K562 (cell line): Measurements from ENCODE around the gene UNC45B. TPM values are rescaled to one million over a fixed set of nuclear protein-coding genes. Genes with fewer than 3 reads are reported as not detected.

Source experiments
- ATAC-seq: fragments of 200-7000 bp; cut with Tn5 transposase; 3 replicates; pipeline ENCODE4 v1.9.1; 2020; ENCODE audit warnings: moderate library complexity
- BruUV-seq: library from RNA; stranded (reverse); fragments of 400-500 nt; replicated peaks from 2 replicates; lab custom pipeline; 2021; lab: Mats Ljungman, UMichigan
- CTCF ChIA-PET: fragments of 300-600 bp; formaldehyde crosslinking; extraction: SDS; loops from one replicate; lab custom pipeline; 2021; ENCODE audit warnings: low intra/inter-chr PET ratio; lab: Yijun Ruan, JAX
- POLR2A ChIA-PET: fragments of 300-600, 350-650 bp; sonication (Branson Sonifier 250); formaldehyde crosslinking; extraction: SDS; loops from one replicate; lab custom pipeline; 2021; ENCODE audit warnings: antibody characterized with exemption, inconsistent platforms; lab: Yijun Ruan, JAX
- DNase-seq, 4 experiments: peaks; one replicate each; pipeline versions ENCODE4 v3.0.0 to v3.0.0-alpha.2; 2011 to 2018; ENCODE audit warnings: low spot score in 3 of 4, mixed read lengths in 3 of 4; ENCODE audit errors: extremely low read depth in 1 of 4
- FAIRE-seq: peaks from 2 replicates; lab custom pipeline; 2011; peaks lifted over from hg19 to GRCh38; lab: Jason Lieb, UNC
- H2AFZ ChIP-seq: 2 replicates; pipeline ENCODE4 v1.6.0; 2011; ENCODE audit warnings: low read depth, low read length, control low read depth, inconsistent platforms
- H3K27ac ChIP-seq: fragments of 200-600 bp; 3 replicates; pipeline ENCODE4 v1.8.0; 2011; ENCODE audit warnings: low read depth, mild to moderate bottlenecking, control low read depth, inconsistent platforms, low read length, moderate library complexity, mixed read lengths; ENCODE audit errors: extremely low read depth
- H3K27me3 ChIP-seq, 2 experiments: fragments of 300-600 bp in 1 of 2; 2 replicates in 1 of 2; 3 replicates in 1 of 2; pipeline versions ENCODE4 v1.6.0 to v1.8.0; 2011; ENCODE audit warnings: inconsistent platforms in 2 of 2, low read length in 2 of 2, mild to moderate bottlenecking in 1 of 2, mixed read lengths in 1 of 2, moderate library complexity in 1 of 2; ENCODE audit not compliant: control insufficient read depth in 2 of 2, insufficient read depth in 2 of 2
- H3K36me3 ChIP-seq: fragments of 300-600 bp; 3 replicates; pipeline ENCODE4 v1.8.0; 2011; ENCODE audit warnings: mild to moderate bottlenecking, low read length, inconsistent platforms; ENCODE audit not compliant: control insufficient read depth, insufficient read depth
- H3K4me1 ChIP-seq, 2 experiments: fragments of 200-600 bp in 1 of 2; replicated peaks in 1 of 2; 2 replicates in 1 of 2; 3 replicates in 1 of 2; pipeline versions ENCODE4 v1.5.1 to v1.8.0; 2011; ENCODE audit warnings: inconsistent platforms in 2 of 2, low read length in 2 of 2, mild to moderate bottlenecking in 1 of 2, mixed read lengths in 1 of 2, moderate library complexity in 1 of 2; ENCODE audit not compliant: control insufficient read depth in 2 of 2, insufficient read depth in 2 of 2
- H3K4me2 ChIP-seq: 2 replicates; pipeline ENCODE4 v1.6.1; 2011; ENCODE audit warnings: low read length, control low read depth, inconsistent platforms, mixed read lengths; ENCODE audit not compliant: insufficient read depth
- H3K4me3 ChIP-seq: fragments of 200-600 bp; sonication (generic), shearing (Covaris generic); 2 replicates; pipeline ENCODE4 v1.5.1; 2016; ENCODE audit warnings: control low read depth, inconsistent platforms
- H3K79me2 ChIP-seq: fragments of 200-600 bp; 3 replicates; pipeline ENCODE4 v1.8.0; 2011; ENCODE audit warnings: low read length, inconsistent platforms; ENCODE audit not compliant: control insufficient read depth, insufficient read depth
- H3K9ac ChIP-seq, 2 experiments: 2 replicates each; pipeline versions ENCODE4 v1.6.0 to v1.6.1; 2011; ENCODE audit warnings: low read depth in 2 of 2, low read length in 2 of 2, control low read depth in 1 of 2, inconsistent platforms in 1 of 2, mild to moderate bottlenecking in 1 of 2, mixed read lengths in 1 of 2; ENCODE audit not compliant: insufficient read depth in 1 of 2
- H3K9me1 ChIP-seq: one replicate; pipeline ENCODE4 v1.6.0; 2011; ENCODE audit warnings: inconsistent platforms, mild to moderate bottlenecking, low read length, moderate library complexity; ENCODE audit not compliant: control insufficient read depth, insufficient read depth
- H3K9me3 ChIP-seq: replicated peaks from 2 replicates; pipeline ENCODE4 v1.5.1; 2011; ENCODE audit warnings: low read depth, low read length, inconsistent platforms; ENCODE audit not compliant: control insufficient read depth, insufficient read depth
- H4K20me1 ChIP-seq: replicated peaks from 2 replicates; pipeline ENCODE4 v1.6.1; 2011; ENCODE audit warnings: low read length, inconsistent platforms, mixed read lengths; ENCODE audit not compliant: control insufficient read depth, insufficient read depth
- BACH1 ChIP-seq: fragments of 200-800 bp; sonication (Bioruptor generic); IDR thresholded peaks from 2 replicates; pipeline ENCODE4 v1.6.1; 2016; ENCODE audit warnings: missing genetic modification characterization, missing compliant biosample characterization
- CCNT2 ChIP-seq: IDR thresholded peaks from 2 replicates; pipeline ENCODE4 v1.6.1; 2011; ENCODE audit warnings: borderline replicate concordance, low read depth, mild to moderate bottlenecking, moderate library complexity, mixed read lengths, low read length; ENCODE audit not compliant: insufficient read length; ENCODE audit errors: extremely low read depth
- FOSL1 ChIP-seq: fragments of 200-800 bp; sonication (Bioruptor generic); conservative IDR thresholded peaks from 2 replicates; pipeline ENCODE4 v1.6.1; 2016; ENCODE audit warnings: missing genetic modification characterization, missing compliant biosample characterization
- KDM5B ChIP-seq: fragments of 200-600 bp; sonication (generic); IDR thresholded peaks from 2 replicates; pipeline ENCODE4 v1.6.1; 2012; ENCODE audit warnings: low read depth, mild to moderate bottlenecking, moderate library complexity, low read length, control low read depth, inconsistent platforms; ENCODE audit not compliant: insufficient replicate concordance
- KLF13 ChIP-seq: fragments of 450-650 bp; IDR thresholded peaks from 2 replicates; pipeline ENCODE4 v1.6.1; 2016; ENCODE audit warnings: missing genetic modification characterization, low read depth, mild to moderate bottlenecking, missing compliant biosample characterization, moderate library complexity, borderline replicate concordance
- MTA1 ChIP-seq: fragments of 450-650 bp; IDR thresholded peaks from 2 replicates; pipeline ENCODE4 v1.6.1; 2017; ENCODE audit warnings: borderline replicate concordance
- MYC ChIP-seq, 2 experiments: fragments of 250-450 bp in 1 of 2; sonication (Bioruptor Pico) in 1 of 2; IDR thresholded peaks; 2 replicates each; pipeline versions ENCODE4 v1.5.1 to v1.6.1; 2012 to 2021; ENCODE audit warnings: low read depth in 2 of 2, borderline replicate concordance in 1 of 2, improper control_type of control experiment in 1 of 2, low read length in 1 of 2, mild to moderate bottlenecking in 1 of 2, moderate library complexity in 1 of 2
- NR4A1 ChIP-seq, 2 experiments: fragments of 250-450 bp in 1 of 2; fragments of 450-650 bp in 1 of 2; sonication (Bioruptor Pico) in 1 of 2; IDR thresholded peaks; 2 replicates each; pipeline versions ENCODE4 v1.4.0 to v1.6.1; 2016 to 2020; ENCODE audit warnings: mild to moderate bottlenecking in 2 of 2, missing compliant biosample characterization in 1 of 2, missing genetic modification characterization in 1 of 2, moderate library complexity in 1 of 2
- PPARD ChIP-seq: fragments of 250-450 bp; sonication (Bioruptor Pico); IDR thresholded peaks from 2 replicates; pipeline ENCODE4 v1.8.0; 2022; ENCODE audit warnings: inconsistent platforms, mild to moderate bottlenecking, moderate library complexity
- PRMT5 ChIP-seq: sonication (generic); formaldehyde crosslinking; IDR thresholded peaks from 2 replicates; pipeline ENCODE4 v1.5.0; 2020; ENCODE audit warnings: missing genetic modification reagents
- SNAPC5 ChIP-seq: fragments of 250-450 bp; sonication (Bioruptor Pico); IDR thresholded peaks from 2 replicates; pipeline ENCODE4 v1.8.0; 2021; ENCODE audit warnings: moderate library complexity, mild to moderate bottlenecking, inconsistent platforms
- ZNF561 ChIP-seq: fragments of 450-650 bp; formaldehyde crosslinking; conservative IDR thresholded peaks from 2 replicates; pipeline ENCODE4 v1.4.0; 2020; ENCODE audit warnings: mild to moderate bottlenecking, moderate library complexity
- WGBS: fragments of 100-300 bp; shearing (Covaris generic); methylation state at CpG from one replicate; pipeline ENCODE4 v1.1.6; 2016; ENCODE audit warnings: low coverage, mixed read lengths; ENCODE audit not compliant: insufficient coverage; ENCODE audit errors: missing lambda C conversion rate; 5-methylcytosine and 5-hydroxymethylcytosine counted together
- in situ Hi-C: fragments of 300-500 bp; cut with MboI; formaldehyde crosslinking; loops from 4 replicates; pipeline ENCODE4 v1.15.0; 2018; ENCODE audit warnings: inconsistent platforms, mixed read lengths
- intact Hi-C: fragments of 100-400 bp; cut with micrococcal nuclease; formaldehyde crosslinking; loops from 2 replicates; pipeline ENCODE4 v1.14.2; 2022
- polyA plus RNA-seq, 8 experiments: library from polyadenylated mRNA; depleted of rRNA in 4 of 8; stranded (reverse) in 5 of 8; unstranded in 3 of 8; fragments of >200 nt; fragmentation: Nextera tagmentation in 2 of 8; fragmentation: Illumina TruSeq in 1 of 8; extraction: Ambion mirVana in 2 of 8; extraction: Trizol in 1 of 8; gene quantifications; 2 replicates each; pipeline versions ENCODE4 v1.2.1 to v1.2.3, GENCODE V29; 2011 to 2014; ENCODE audit warnings: inconsistent platforms in 1 of 8, missing spikeins in 1 of 8
- total RNA-seq, 7 experiments: library from RNA; depleted of rRNA in 6 of 7; stranded (reverse); fragments of >200 nt in 6 of 7; fragmentation: Illumina TruSeq in 2 of 7; extraction: Trizol in 2 of 7; gene quantifications; 2 replicates each; pipeline versions ENCODE4 v1.2.1 to v1.2.3, GENCODE V29; 2011 to 2021; ENCODE audit warnings: low replicate concordance in 1 of 7

The UNC45B gene
- total and polyA plus RNA-seq, 9 of the 15 experiments (the other 6 are each of a cell fraction or from before 2014, with no cell fraction given) = not detected

GRCh38 chr17:35103271-35103670, 44.3 kb upstream of the UNC45B start:
- peaks cover 57% of the 10 kb centered on the region; the same call in 2 of the 3 replicates for H3K36me3 ChIP-seq
- H3K9ac ChIP-seq = no peak overlapping the region; a peak in 1 of 4 replicates
- POLR2A ChIA-PET = interaction anchor here (0.6 to 2.0 kb wide), 3 partner anchors 9 to 711 kb away, joined by 3 to 9 read pairs (median 4); no protein-coding TSS in a partner anchor
- H3K27me3 ChIP-seq = no peaks in the 10 kb centered on the region
- FAIRE-seq (no peak), ATAC-seq (no peak), DNase-seq (no peak)
- H3K9me3 ChIP-seq = no peaks in the 10 kb centered on the region
- H4K20me1 ChIP-seq = no peaks in the 10 kb centered on the region
- TF ChIP-seq MTA1 (no peak), PRMT5 (no peak), PPARD (CRISPR knock-in tag) (no peak), MYC (IDR thresholded peaks at IDR 0.05; ENCODE audit: low read depth, low read length) (no peak), MYC (CRISPR knock-in tag; IDR thresholded peaks at IDR 0.05; ENCODE audit: borderline replicate concordance, low read depth) (no peak), ZNF561 (CRISPR knock-in tag) (no peak), FOSL1 (tag) (no peak), KDM5B (no peak), NR4A1 (CRISPR knock-in tag; IDR thresholded peaks at IDR 0.05) (no peak), NR4A1 (tag; IDR thresholded peaks at IDR 0.05) (no peak), SNAPC5 (CRISPR knock-in tag) (no peak), KLF13 (tag) (no peak), CCNT2 (no peak), BACH1 (tag) (no peak)
- WGBS = 98% methylated on average over 5 of the region's 5 CpGs
- H2AFZ ChIP-seq = no peak overlapping the region
- no peaks in the 10 kb centered on the region for H3K4me1 ChIP-seq
- CTCF ChIA-PET = no interaction called here
- no peaks in the 10 kb centered on the region for H3K79me2 ChIP-seq
- H3K4me3 ChIP-seq = no peak overlapping the region
- H3K4me2 ChIP-seq = no peak overlapping the region
- intact Hi-C loops = no loop called here
- no TSS peak for BruUV-seq
- in situ Hi-C loops = no loop called here
- no peak overlapping the region for H3K27ac ChIP-seq
- no peaks in the 10 kb centered on the region for H3K9me1 ChIP-seq
